H7 (cell line): ENCODE data around the gene KCNAB2. TPM values are rescaled to one million over a fixed set of nuclear protein-coding genes. Genes with fewer than 3 reads are reported as not detected.

Experiments used
- DNase-seq: peaks from one replicate; pipeline ENCODE4 v3.0.0; 2012
- H3K27me3 ChIP-seq: 2 replicates; pipeline ENCODE4 v1.6.0; 2011; ENCODE audit warnings: mild to moderate bottlenecking, low read length; ENCODE audit not compliant: control insufficient read depth, insufficient read depth
- H3K36me3 ChIP-seq: replicated peaks from 2 replicates; pipeline ENCODE4 v1.5.1; 2011; ENCODE audit warnings: low read length; ENCODE audit not compliant: control insufficient read depth, insufficient read depth
- H3K4me3 ChIP-seq: 2 replicates; pipeline ENCODE4 v1.5.1; 2011; ENCODE audit warnings: low read depth, mild to moderate bottlenecking, control low read depth, low read length, moderate library complexity; ENCODE audit not compliant: insufficient read depth
- total RNA-seq: library from RNA; depleted of rRNA; stranded (reverse); fragments of >200 nt; shearing (Covaris generic); gene quantifications from 2 replicates; pipeline ENCODE4 v1.2.3, GENCODE V29; 2014

The KCNAB2 gene
- total RNA-seq, 1 experiment from 2014 or later = 6.6 TPM

- Histone ChIP-seq H3K4me3 (no peak overlapping the region), H3K27me3 (no peaks in the 10 kb centered on the region), H3K36me3 (no peaks in the 10 kb centered on the region)
- DNase-seq = no peak
Measured at GRCh38 chr1:6019166-6019845, 26.4 kb upstream of the KCNAB2 start.

GRCh38 chr1:6022193-6022592 is 23.5 kb upstream of the KCNAB2 start:
- no peak overlapping the region for H3K4me3 ChIP-seq
- DNase-seq = no peak
- H3K36me3 ChIP-seq = no peaks in the 10 kb centered on the region
- H3K27me3 ChIP-seq = no peaks in the 10 kb centered on the region

- H3K27me3 ChIP-seq = no peaks in the 10 kb centered on the region
- no peak overlapping the region for H3K4me3 ChIP-seq
- no peaks in the 10 kb centered on the region for H3K36me3 ChIP-seq
- no peak for DNase-seq
Measured at GRCh38 chr1:6023346-6023745, 22.3 kb upstream of the KCNAB2 start.

- DNase-seq = no peak
- Histone ChIP-seq H3K27me3 (no peaks in the 10 kb centered on the region), H3K36me3 (no peaks in the 10 kb centered on the region), H3K4me3 (no peak overlapping the region)
Measured at GRCh38 chr1:6024376-6024775, 21.3 kb upstream of the KCNAB2 start.

- H3K4me3 ChIP-seq = no peak overlapping the region
- peak; percentile 59 for DNase-seq
- H3K36me3 ChIP-seq = no peaks in the 10 kb centered on the region
- no peaks in the 10 kb centered on the region for H3K27me3 ChIP-seq
Measured at GRCh38 chr1:6025269-6026094, 20.2 kb upstream of the KCNAB2 start.

- DNase-seq = peak; percentile 93
- H3K36me3 ChIP-seq = no peaks in the 10 kb centered on the region
- H3K27me3 ChIP-seq = no peaks in the 10 kb centered on the region
- H3K4me3 ChIP-seq = no peak overlapping the region
Measured at GRCh38 chr1:6026095-6026809, 19.4 kb upstream of the KCNAB2 start.

- no peak overlapping the region for H3K4me3 ChIP-seq
- DNase-seq = no peak
- no peaks in the 10 kb centered on the region for H3K27me3 ChIP-seq
- H3K36me3 ChIP-seq = no peaks in the 10 kb centered on the region
Measured at GRCh38 chr1:6027591-6027990, 18.1 kb upstream of the KCNAB2 start.

GRCh38 chr1:6028042-6028850 is 17.4 kb upstream of the KCNAB2 start:
- H3K36me3 ChIP-seq = no peaks in the 10 kb centered on the region
- no peak for DNase-seq
- H3K4me3 ChIP-seq = no peak overlapping the region
- no peaks in the 10 kb centered on the region for H3K27me3 ChIP-seq

- DNase-seq = no peak
- Histone ChIP-seq H3K4me3 (no peak overlapping the region), H3K36me3 (no peaks in the 10 kb centered on the region), H3K27me3 (no peaks in the 10 kb centered on the region)
Measured at GRCh38 chr1:6029351-6029750, 16.3 kb upstream of the KCNAB2 start.

- DNase-seq = no peak
- Histone ChIP-seq H3K27me3 (no peaks in the 10 kb centered on the region), H3K4me3 (no peak overlapping the region), H3K36me3 (no peaks in the 10 kb centered on the region)
Measured at GRCh38 chr1:6030132-6030531, 15.6 kb upstream of the KCNAB2 start.

- Histone ChIP-seq H3K36me3 (no peaks in the 10 kb centered on the region), H3K27me3 (no peaks in the 10 kb centered on the region), H3K4me3 (no peak overlapping the region)
- DNase-seq = no peak
Measured at GRCh38 chr1:6030547-6031261, 15.0 kb upstream of the KCNAB2 start.

- Histone ChIP-seq H3K4me3 (no peak overlapping the region), H3K27me3 (no peaks in the 10 kb centered on the region), H3K36me3 (no peaks in the 10 kb centered on the region)
- no peak for DNase-seq
Measured at GRCh38 chr1:6033124-6033523, 12.6 kb upstream of the KCNAB2 start.

- DNase-seq = peak; percentile 94
- no peaks in the 10 kb centered on the region for H3K36me3 ChIP-seq
- no peak overlapping the region for H3K4me3 ChIP-seq
- no peaks in the 10 kb centered on the region for H3K27me3 ChIP-seq
Measured at GRCh38 chr1:6033986-6034749, 11.5 kb upstream of the KCNAB2 start.
